SK-N-SH treated with all-trans-retinoic acid at 6 μM for 48 hours (cell line): ENCODE measurements around the gene FCN2.

Source experiments
- ARNTL ChIP-seq: fragments of 450-650 bp; formaldehyde crosslinking; IDR thresholded peaks from 2 replicates; pipeline ENCODE4 v1.5.0; 2020; ENCODE audit warnings: low read depth, mild to moderate bottlenecking, moderate library complexity, borderline replicate concordance
- ESRRG ChIP-seq: fragments of 250-450 bp; sonication (Bioruptor Pico); IDR thresholded peaks from 2 replicates; pipeline ENCODE4 v1.6.1; 2021; ENCODE audit warnings: mild to moderate bottlenecking
- GLIS3 ChIP-seq: fragments of 250-450 bp; sonication (Bioruptor Pico); IDR thresholded peaks from 2 replicates; pipeline ENCODE4 v1.5.0; 2020; ENCODE audit warnings: mild to moderate bottlenecking, moderate library complexity
- ISL1 ChIP-seq: fragments of 250-450 bp; sonication (Bioruptor Pico); IDR thresholded peaks from 2 replicates; pipeline ENCODE4 v2.1.2; 2022; ENCODE audit warnings: mild to moderate bottlenecking, moderate library complexity
- TOX ChIP-seq: fragments of 250-450 bp; sonication (Bioruptor Pico); IDR thresholded peaks from 2 replicates; pipeline ENCODE4 v1.8.0; 2021; ENCODE audit warnings: mild to moderate bottlenecking, moderate library complexity, borderline replicate concordance
- TSHZ2 ChIP-seq: fragments of 250-450 bp; sonication (Bioruptor Pico); IDR thresholded peaks from 2 replicates; pipeline ENCODE4 v1.5.0; 2020; ENCODE audit warnings: mild to moderate bottlenecking, moderate library complexity
- ZNF565 ChIP-seq: fragments of 450-650 bp; formaldehyde crosslinking; conservative IDR thresholded peaks from 2 replicates; pipeline ENCODE4 v1.5.0; 2020; ENCODE audit warnings: low read depth, mild to moderate bottlenecking, moderate library complexity
- ZNF70 ChIP-seq: fragments of 450-650 bp; formaldehyde crosslinking; IDR thresholded peaks from 2 replicates; pipeline ENCODE4 v1.5.0; 2020; ENCODE audit warnings: mild to moderate bottlenecking, moderate library complexity
- TF ChIP-seq, protein P1 (sequence below): fragments of 250-450 bp; sonication (Bioruptor Pico); IDR thresholded peaks from 2 replicates; pipeline ENCODE4 v1.5.1; 2020; ENCODE audit warnings: low read depth, mild to moderate bottlenecking, moderate library complexity

DNA sequence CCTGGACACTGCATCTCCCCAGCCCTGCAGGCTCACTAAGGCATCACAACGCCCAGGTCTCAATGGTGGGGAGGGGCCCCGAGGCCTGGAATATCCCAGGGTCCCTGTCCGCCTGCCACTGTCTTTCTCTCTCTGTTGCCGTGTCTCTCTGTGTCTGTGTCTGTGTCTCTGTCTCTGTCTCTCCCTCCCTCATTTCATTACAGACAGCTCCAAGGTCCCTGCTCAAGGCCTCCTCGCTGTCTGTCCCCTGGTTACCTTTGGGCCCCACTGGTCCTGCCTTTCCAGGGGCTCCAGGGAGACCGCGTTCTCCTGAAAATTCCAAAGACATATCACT, 33.9 kb downstream of the FCN2 start:
- TF ChIP-seq ARNTL (CRISPR knock-in tag): no peak
- no peak for TF ChIP-seq ISL1
- no peak for TF ChIP-seq ZNF565 (CRISPR knock-in tag)
- TF ChIP-seq TOX: no peak
- TF ChIP-seq, protein P1, sequence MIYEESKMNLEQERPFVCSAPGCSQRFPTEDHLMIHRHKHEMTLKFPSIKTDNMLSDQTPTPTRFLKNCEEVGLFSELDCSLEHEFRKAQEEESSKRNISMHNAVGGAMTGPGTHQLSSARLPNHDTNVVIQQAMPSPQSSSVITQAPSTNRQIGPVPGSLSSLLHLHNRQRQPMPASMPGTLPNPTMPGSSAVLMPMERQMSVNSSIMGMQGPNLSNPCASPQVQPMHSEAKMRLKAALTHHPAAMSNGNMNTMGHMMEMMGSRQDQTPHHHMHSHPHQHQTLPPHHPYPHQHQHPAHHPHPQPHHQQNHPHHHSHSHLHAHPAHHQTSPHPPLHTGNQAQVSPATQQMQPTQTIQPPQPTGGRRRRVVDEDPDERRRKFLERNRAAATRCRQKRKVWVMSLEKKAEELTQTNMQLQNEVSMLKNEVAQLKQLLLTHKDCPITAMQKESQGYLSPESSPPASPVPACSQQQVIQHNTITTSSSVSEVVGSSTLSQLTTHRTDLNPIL (CRISPR knock-in tag): no peak
- TF ChIP-seq TSHZ2 (CRISPR knock-in tag): no peak
- no peak for TF ChIP-seq GLIS3 (CRISPR knock-in tag)
- TF ChIP-seq ESRRG (CRISPR knock-in tag): no peak
- TF ChIP-seq ZNF70 (CRISPR knock-in tag): no peak
